Memory B cell (primary cell): ENCODE data around the gene IPO13.

Experiments
- ATAC-seq: fragments of 150-1000 bp; cut with Tn5 transposase; 2 replicates; pipeline ENCODE4 v1.10.0; 2021; ENCODE audit warnings: low read depth, mild to moderate bottlenecking, moderate library complexity
- DNase-seq, 2 donors: peaks; one replicate each; pipeline ENCODE4 v3.0.0; 2022; ENCODE audit warnings: low spot score in 2 of 2
- H3K27ac Mint-ChIP-seq: one replicate; pipeline ENCODE4 v1.8.0; 2022; ENCODE audit warnings: mild to moderate bottlenecking, moderate library complexity, mixed read lengths
- H3K27me3 Mint-ChIP-seq: one replicate; pipeline ENCODE4 v1.8.0; 2022; ENCODE audit warnings: mixed read lengths
- H3K36me3 Mint-ChIP-seq: one replicate; pipeline ENCODE4 v1.8.0; 2022; ENCODE audit warnings: mild to moderate bottlenecking, mixed read lengths
- H3K4me1 Mint-ChIP-seq: one replicate; pipeline ENCODE4 v1.8.0; 2022; ENCODE audit warnings: mixed read lengths
- H3K4me3 Mint-ChIP-seq: one replicate; pipeline ENCODE4 v1.8.0; 2022; ENCODE audit warnings: mild to moderate bottlenecking, moderate library complexity, mixed read lengths
- H3K9me3 Mint-ChIP-seq: one replicate; pipeline ENCODE4 v1.8.0; 2022; ENCODE audit warnings: mixed read lengths

The IPO13 gene

DNA sequence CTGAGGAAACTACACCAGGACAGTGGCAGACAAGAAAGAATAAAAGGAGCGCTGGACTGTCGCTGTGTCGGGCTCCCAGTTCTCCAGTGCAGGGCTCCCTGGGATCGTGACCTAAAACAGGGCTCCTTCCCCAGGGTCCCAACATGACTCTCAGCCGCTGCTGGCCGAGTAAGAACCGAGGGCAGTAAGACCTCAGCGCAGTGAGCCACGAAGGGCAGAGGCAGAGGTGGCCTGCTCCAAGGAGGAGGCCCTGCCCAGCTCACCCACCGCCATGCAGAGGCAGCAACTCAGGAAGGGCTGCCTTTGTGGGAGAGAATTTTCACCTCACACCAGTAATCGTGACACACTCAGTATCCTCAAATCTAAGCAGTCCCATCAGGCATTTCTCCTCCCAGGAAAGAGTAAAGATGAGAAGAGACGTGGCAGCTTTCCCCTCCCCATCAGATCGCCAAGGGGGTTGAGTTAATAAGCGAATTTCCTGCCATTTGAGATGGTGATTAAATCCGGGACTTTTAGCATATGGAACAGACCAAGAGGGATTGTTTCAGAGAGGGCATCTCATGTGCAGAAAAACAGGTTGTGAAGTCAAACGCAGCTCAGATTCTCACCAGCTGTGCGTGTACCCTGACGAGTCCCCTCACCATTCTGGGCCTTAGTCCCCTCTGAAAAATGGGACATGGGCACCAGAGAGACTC lies 32.9 kb upstream of the IPO13 start:
- Mint-ChIP-seq H3K4me3 (no peak overlapping the region), H3K27me3 (no peaks in the 10 kb centered on the region), H3K4me1 (no peaks in the 10 kb centered on the region), H3K9me3 (no peaks in the 10 kb centered on the region), H3K36me3 (peaks cover 6% of the 10 kb centered on the region), H3K27ac (no peak overlapping the region)
- ATAC-seq (no peak), DNase-seq (no peak)

DNA sequence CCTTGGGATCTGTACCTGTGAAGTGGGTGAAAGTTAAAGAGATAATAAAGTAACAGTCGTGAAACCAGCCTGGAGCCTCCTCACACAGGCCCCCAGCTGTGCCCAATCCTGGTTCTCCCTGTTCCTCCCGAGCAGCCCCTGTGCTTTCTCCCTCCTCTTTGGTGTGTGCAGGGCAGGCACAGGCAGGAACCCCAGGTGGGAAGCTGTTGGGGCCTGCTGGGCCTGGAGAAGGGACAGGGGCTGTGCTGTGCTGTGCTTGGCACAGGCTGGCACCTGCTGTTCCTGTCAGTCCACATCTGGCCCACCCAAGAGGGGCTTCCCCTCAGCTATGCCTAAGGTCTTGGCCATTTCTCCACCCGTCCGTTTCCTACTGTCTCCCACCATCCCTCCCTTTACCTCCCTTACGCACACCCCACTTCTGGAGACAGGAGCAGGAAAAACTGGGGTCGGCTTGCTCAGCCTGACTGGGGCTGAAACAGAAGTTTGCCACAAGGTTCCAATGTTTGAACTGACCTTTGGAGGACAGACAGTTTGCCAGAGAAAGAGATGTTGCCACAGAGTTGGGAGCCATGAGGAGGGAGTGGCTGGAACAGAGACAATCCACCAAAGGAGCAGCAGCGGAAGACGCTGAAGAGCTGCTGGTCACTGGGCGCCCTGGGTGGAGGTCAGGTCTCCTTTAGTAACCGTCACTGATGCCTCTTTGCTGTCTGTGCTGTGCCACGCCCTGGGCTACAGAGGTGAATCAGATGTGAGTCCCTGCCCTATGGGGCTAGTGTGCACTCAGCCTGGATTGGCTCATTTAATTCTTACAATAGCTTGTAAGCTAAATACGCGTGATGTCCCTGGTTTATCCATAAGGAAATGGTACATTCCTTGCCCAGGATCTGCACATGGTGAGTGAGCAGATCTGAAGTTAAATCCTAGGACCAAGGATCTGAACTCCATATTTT lies 31.9 kb upstream of the IPO13 start:
- no peaks in the 10 kb centered on the region for H3K27me3 Mint-ChIP-seq
- H3K4me3 Mint-ChIP-seq, result no peak overlapping the region
- ATAC-seq, result no peak
- H3K36me3 Mint-ChIP-seq, result peaks cover 3% of the 10 kb centered on the region
- no peaks in the 10 kb centered on the region for H3K9me3 Mint-ChIP-seq
- H3K27ac Mint-ChIP-seq, result no peak overlapping the region
- no peaks in the 10 kb centered on the region for H3K4me1 Mint-ChIP-seq
- DNase-seq, result no peak

- DNase-seq, result no peak
- no peaks in the 10 kb centered on the region for H3K27me3 Mint-ChIP-seq
- ATAC-seq, result no peak
- H3K4me3 Mint-ChIP-seq, result no peak overlapping the region
- H3K9me3 Mint-ChIP-seq, result no peaks in the 10 kb centered on the region
- H3K27ac Mint-ChIP-seq, result no peak overlapping the region
- no peaks in the 10 kb centered on the region for H3K4me1 Mint-ChIP-seq
- H3K36me3 Mint-ChIP-seq, result peaks cover 5% of the 10 kb centered on the region
Observed at GRCh38 chr1:43919906-43920305, 26.8 kb upstream of the IPO13 start.

GRCh38 chr1:43921022-43921421 lies 25.7 kb upstream of the IPO13 start:
- Mint-ChIP-seq H3K27ac (no peak overlapping the region), H3K27me3 (no peaks in the 10 kb centered on the region), H3K9me3 (no peaks in the 10 kb centered on the region), H3K4me1 (no peaks in the 10 kb centered on the region), H3K4me3 (no peak overlapping the region), H3K36me3 (peaks cover 11% of the 10 kb centered on the region)
- ATAC-seq (no peak), DNase-seq (no peak)

DNA sequence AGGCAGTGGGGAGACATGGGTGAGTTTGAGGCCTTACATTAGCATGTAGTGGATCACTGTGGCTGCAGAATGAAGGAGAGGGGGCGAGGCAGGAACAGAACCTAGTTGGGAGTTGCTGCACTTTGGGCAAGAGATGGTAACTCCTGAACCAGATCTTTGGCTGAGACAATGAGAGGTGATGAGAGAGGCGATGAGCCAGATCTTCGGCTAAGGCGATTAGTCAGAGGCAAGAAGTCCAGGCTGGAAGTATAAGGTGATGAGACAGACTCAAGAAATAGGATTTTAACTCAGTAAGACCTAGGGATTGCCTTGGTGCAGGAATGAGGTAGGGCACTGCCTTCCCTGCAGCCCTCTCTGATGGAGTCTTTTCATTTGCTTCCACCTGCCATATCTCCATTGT lies 22.2 kb upstream of the IPO13 start:
- Mint-ChIP-seq H3K36me3 (peaks cover 12% of the 10 kb centered on the region), H3K27me3 (no peaks in the 10 kb centered on the region), H3K27ac (no peak overlapping the region), H3K9me3 (no peaks in the 10 kb centered on the region), H3K4me1 (no peaks in the 10 kb centered on the region), H3K4me3 (no peak overlapping the region)
- DNase-seq (no peak), ATAC-seq (no peak)

GRCh38 chr1:43925846-43926245 lies 20.9 kb upstream of the IPO13 start:
- no peaks in the 10 kb centered on the region for H3K9me3 Mint-ChIP-seq
- H3K27me3 Mint-ChIP-seq, result no peaks in the 10 kb centered on the region
- ATAC-seq, result no peak
- H3K4me1 Mint-ChIP-seq, result no peaks in the 10 kb centered on the region
- H3K36me3 Mint-ChIP-seq, result peaks cover 12% of the 10 kb centered on the region
- no peak for DNase-seq
- no peak overlapping the region for H3K4me3 Mint-ChIP-seq
- H3K27ac Mint-ChIP-seq, result no peak overlapping the region

DNA sequence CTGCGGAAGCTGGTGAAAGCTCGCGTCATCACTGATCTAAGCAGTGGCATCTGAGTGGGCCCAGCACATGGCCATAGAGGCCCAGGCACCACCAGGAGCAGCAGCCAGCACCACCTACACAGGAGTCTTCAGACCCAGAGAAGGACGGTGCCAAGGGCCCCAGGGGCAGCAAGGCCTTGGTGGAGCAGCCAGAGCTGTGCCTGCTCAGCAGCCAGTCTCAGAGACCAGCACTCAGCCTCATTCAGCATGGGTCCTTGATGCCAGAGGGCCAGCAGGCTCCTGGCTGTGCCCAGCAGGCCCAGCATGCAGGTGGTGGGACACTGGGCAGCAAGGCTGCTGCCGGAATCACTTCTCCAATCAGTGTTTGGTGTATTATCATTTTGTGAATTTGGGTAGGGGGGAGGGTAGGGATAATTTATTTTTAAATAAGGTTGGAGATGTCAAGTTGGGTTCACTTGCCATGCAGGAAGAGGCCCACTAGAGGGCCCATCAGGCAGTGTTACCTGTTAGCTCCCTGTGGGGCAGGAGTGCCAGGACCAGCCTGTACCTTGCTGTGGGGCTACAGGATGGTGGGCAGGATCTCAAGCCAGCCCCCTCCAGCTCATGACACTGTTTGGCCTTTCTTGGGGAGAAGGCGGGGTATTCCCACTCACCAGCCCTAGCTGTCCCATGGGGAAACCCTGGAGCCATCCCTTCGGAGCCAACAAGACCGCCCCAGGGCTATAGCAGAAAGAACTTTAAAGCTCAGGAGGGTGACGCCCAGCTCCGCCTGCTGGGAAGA lies 16.4 kb upstream of the IPO13 start:
- H3K27ac Mint-ChIP-seq, result no peak overlapping the region
- peaks cover 13% of the 10 kb centered on the region for H3K27me3 Mint-ChIP-seq
- no peaks in the 10 kb centered on the region for H3K9me3 Mint-ChIP-seq
- H3K4me3 Mint-ChIP-seq, result no peak overlapping the region
- peaks cover 10% of the 10 kb centered on the region for H3K36me3 Mint-ChIP-seq
- H3K4me1 Mint-ChIP-seq, result peaks cover 11% of the 10 kb centered on the region
- DNase-seq (no peak), ATAC-seq (peak; percentile 32)

GRCh38 chr1:43930949-43931275 lies 15.8 kb upstream of the IPO13 start:
- Mint-ChIP-seq H3K4me1 (peaks cover 11% of the 10 kb centered on the region), H3K27me3 (peaks cover 16% of the 10 kb centered on the region), H3K4me3 (no peak overlapping the region), H3K27ac (no peak overlapping the region), H3K9me3 (no peaks in the 10 kb centered on the region), H3K36me3 (peaks cover 5% of the 10 kb centered on the region)
- no peak for DNase-seq
- ATAC-seq, result no peak

- H3K4me1 Mint-ChIP-seq, result peaks cover 11% of the 10 kb centered on the region
- no peak overlapping the region for H3K27ac Mint-ChIP-seq
- peaks cover 3% of the 10 kb centered on the region for H3K36me3 Mint-ChIP-seq
- H3K4me3 Mint-ChIP-seq, result no peak overlapping the region
- no peaks in the 10 kb centered on the region for H3K9me3 Mint-ChIP-seq
- H3K27me3 Mint-ChIP-seq, result peaks cover 16% of the 10 kb centered on the region
- DNase-seq (no peak), ATAC-seq (no peak)
Observed at GRCh38 chr1:43931711-43932660, 14.8 kb upstream of the IPO13 start.

DNA sequence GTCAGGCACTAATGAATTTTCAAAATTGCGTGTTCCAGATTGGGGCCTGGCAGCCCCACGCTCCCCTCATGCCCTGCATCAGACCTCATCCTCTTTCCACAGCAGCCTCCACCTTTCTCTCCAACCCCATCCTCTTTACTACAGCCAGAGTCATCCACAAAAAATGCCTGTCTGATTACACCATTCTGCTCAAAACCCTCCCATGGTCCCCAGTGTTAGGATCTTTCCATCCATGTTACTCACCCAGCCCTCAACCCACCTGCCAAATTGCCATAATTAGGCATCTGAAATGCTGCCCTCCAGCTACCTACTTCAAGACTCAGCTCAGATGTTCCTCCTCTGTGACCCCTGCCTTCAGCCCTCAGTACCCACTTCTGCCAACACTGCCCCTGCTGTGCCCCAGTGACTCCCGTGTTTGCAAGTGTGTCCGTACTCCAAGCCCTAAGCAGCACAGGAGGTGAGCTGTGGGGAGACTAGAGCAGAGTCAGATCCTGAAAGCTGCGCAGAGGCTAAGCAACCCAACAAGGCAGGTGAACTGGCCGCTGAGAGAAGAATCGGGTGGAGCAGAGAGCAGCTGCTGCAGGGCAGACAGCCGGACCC lies 13.9 kb upstream of the IPO13 start:
- Mint-ChIP-seq H3K36me3 (peaks cover 3% of the 10 kb centered on the region), H3K9me3 (no peaks in the 10 kb centered on the region), H3K4me1 (peaks cover 11% of the 10 kb centered on the region), H3K27ac (no peak overlapping the region), H3K27me3 (peaks cover 16% of the 10 kb centered on the region), H3K4me3 (no peak overlapping the region)
- DNase-seq (no peak), ATAC-seq (no peak)

DNA sequence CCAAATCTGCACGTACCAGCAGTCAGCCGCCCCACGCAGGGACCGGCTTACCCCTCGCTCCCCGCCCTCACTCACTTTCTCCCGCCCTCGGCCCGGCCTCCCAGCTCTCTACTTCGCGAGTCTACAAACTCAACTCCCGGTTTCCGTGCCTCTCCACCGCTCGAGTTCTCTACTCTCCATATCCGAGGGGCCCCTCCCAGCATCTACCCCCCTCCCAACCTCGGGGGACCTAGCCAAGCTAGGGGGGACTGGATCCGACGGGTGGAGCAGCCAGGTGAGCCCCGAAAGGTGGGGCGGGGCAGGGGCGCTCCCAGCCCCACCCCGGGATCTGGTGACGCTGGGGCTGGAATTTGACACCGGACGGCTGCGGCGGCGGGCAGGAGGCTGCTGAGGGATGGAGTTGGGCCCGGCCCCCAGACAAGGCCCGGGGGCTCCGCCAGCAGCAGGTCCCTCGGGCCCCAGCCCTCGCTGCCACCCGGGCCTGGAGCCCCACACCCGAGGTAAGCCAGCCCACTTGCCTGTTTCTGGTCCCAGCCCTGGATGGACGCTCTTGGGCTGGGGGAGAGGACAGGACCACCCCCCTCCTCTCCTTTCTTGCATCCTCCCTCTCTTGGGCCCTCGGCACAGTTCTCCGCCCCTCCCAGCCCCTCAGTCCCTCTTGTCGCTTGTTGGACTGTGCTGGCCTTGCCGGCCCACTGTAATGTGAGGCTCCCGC lies 13.2 kb upstream of the IPO13 start, which contains the start of gene ARTN:
Gene ARTN (plus strand): TSS at position 416 of the 715 bp plus-strand sequence. CDS start 1,856 bp downstream, outside the sequence.
- H3K36me3 Mint-ChIP-seq, result peaks cover 3% of the 10 kb centered on the region
- ATAC-seq (no peak), DNase-seq (no peak)
- H3K4me3 Mint-ChIP-seq, result peak within 1 kb of the TSS; percentile 4
- H3K9me3 Mint-ChIP-seq, result no peaks in the 10 kb centered on the region
- peaks cover 11% of the 10 kb centered on the region for H3K4me1 Mint-ChIP-seq
- H3K27me3 Mint-ChIP-seq, result peaks cover 16% of the 10 kb centered on the region
- H3K27ac Mint-ChIP-seq, result no peak within 1 kb of the TSS

- ATAC-seq (peak; percentile 74), DNase-seq (peak; percentile 42 to 65)
- peaks cover 3% of the 10 kb centered on the region for H3K36me3 Mint-ChIP-seq
- peaks cover 16% of the 10 kb centered on the region for H3K27me3 Mint-ChIP-seq
- peaks cover 11% of the 10 kb centered on the region for H3K4me1 Mint-ChIP-seq
- H3K27ac Mint-ChIP-seq, result no peak overlapping the region
- H3K4me3 Mint-ChIP-seq, result peak overlapping the region; percentile 4
- no peaks in the 10 kb centered on the region for H3K9me3 Mint-ChIP-seq
Observed at GRCh38 chr1:43934101-43934985, 12.4 kb upstream of the IPO13 start.
